Prostate gland (tissue), 2 donors: ENCODE data around the gene BDKRB2.

Source experiments
- CTCF ChIP-seq, 4 experiments: fragments of 200-600 bp in 2 of 4; fragments of 450-650 bp in 2 of 4; sonication (generic) in 2 of 4; IDR thresholded peaks; 1 replicate in 3 of 4; 2 replicates in 1 of 4; pipeline ENCODE4 v1.5.1; 2016 to 2019; ENCODE audit warnings: antibody characterized with exemption in 4 of 4, mild to moderate bottlenecking in 2 of 4, moderate library complexity in 2 of 4
- POLR2A ChIP-seq: fragments of 450-650 bp; IDR thresholded peaks from one replicate; pipeline ENCODE4 v1.6.1; 2016; ENCODE audit warnings: antibody characterized with exemption, mild to moderate bottlenecking
- POLR2AphosphoS5 ChIP-seq: sonication (generic); formaldehyde crosslinking; IDR thresholded peaks from one replicate; pipeline ENCODE4 v1.6.1; 2017; ENCODE audit warnings: antibody characterized with exemption

DNA sequence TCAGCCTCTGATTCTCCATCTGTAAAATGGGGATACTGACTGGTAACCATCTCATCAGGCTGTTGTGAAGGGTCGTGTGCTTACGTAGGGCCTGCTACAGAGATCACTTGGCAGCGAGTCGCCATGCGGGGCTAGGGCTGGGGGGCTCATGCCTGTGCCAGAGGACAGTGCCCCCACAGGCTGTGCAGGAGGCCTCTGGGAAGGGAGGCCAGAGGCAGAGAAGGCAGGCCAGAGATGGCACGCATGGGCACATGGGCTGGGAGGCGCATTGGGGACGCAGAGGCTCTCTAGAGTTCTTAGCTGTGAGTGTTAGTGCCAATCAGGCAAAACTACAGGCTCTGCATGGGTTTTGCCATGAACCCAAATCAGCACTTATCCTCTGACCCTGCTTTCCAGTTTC is 3.5 kb upstream of the BDKRB2 start:
- TF ChIP-seq CTCF (IDR thresholded peaks at IDR 0.05): no peak
- TF ChIP-seq POLR2A: no peak
- no peak for TF ChIP-seq POLR2AphosphoS5
